HG03520 (cell line): ENCODE data around the gene ITPKB.
"Not testable (repeated sequence)": the region's sequence is repeated elsewhere in the genome, so short reads cannot be mapped to it uniquely, and the experiment has no call there.

ENCODE experiments used
- ATAC-seq: cut with Tn5 transposase; IDR thresholded peaks from one replicate; pipeline ENCODE4 v1.9.1; 2021; ENCODE audit warnings: mild to moderate bottlenecking, moderate library complexity; ENCODE audit not compliant: unreplicated experiment

The ITPKB gene

GRCh38 chr1:226627050-226627755, 111.9 kb downstream of the ITPKB start:
- ATAC-seq = no peak

DNA sequence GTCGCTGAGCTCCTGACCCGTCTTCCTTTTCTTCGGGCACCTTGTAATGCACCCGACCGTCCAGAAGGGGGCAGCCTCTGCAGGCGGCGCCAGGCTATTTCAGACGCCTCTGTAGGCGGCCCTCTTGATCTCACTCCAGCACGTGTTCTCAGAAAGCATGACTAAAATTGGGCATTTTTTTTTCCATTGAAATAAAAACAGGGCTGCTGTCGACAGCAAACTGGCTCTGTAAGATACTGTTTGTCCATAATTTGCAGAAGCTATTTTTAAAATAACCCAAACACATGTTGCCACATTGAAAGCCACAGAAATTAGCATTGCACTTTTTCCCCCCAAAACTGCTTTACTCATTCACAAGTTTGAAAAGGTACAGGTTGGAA, 112.5 kb downstream of the ITPKB start:
- peak; percentile 81 for ATAC-seq

- peak; percentile 11 for ATAC-seq
Observed at GRCh38 chr1:226625832-226626576, 113.1 kb downstream of the ITPKB start.

GRCh38 chr1:226625326-226625725, 113.8 kb downstream of the ITPKB start:
- ATAC-seq = no peak

DNA sequence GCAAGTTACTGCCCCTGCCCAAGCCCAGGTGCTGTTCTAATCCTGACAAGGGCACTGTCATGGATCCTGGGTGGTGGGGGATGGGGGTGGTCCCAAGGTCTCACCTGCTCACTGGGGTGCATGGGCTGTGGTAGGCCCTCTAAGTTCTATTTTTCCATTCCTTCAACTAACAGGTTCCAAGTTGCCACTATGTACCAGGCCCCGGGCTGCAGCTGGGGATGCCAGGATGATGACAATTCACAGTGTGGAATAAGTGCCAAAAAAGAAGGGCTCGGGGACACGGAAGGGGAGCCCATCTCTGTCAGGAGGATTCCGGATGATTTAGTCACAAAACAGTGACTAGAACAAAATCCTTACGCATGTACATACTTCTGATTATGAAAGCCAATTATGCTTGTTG, 114.6 kb downstream of the ITPKB start:
- ATAC-seq = no peak

DNA sequence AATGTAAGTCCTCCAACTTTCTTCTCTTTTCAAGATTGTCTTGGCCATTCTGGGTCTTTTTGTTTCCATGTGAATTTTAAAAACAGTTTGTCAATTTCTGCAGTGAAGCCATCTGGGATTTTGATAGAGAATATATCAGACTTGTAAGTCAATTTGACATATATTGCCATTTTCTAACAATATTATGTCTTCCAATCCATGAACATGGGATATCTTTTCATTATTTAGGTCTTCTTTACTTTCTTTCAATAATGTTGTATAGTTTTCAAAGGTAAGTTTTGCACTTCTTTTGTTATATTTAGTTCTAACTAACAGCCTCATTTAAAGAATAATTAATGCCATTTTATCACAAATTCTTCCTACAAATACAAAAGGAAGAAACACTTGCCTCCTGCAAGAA, 117.1 kb downstream of the ITPKB start:
- ATAC-seq = no peak

DNA sequence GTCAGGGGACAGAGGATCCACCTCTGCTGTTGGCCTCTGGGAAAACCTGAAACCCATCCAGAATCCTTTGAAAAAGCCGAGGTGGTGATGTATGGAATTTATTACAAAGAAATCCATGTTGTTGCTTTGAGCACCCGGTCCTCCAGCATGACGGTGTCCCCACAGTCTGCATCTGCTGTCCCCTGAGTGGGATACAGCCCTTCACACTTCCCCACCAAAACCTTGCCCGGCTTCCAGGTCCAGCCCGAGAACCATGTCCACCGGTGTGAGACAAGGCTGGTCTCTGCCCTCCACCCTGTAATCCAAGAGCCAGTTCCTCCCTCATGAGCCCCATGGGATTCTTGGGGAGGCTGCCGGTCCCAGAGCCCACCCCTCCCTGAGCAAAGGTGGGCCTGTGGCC, 120.1 kb downstream of the ITPKB start:
- no peak for ATAC-seq

GRCh38 chr1:226618380-226618779, 120.7 kb downstream of the ITPKB start:
- ATAC-seq = no peak

DNA sequence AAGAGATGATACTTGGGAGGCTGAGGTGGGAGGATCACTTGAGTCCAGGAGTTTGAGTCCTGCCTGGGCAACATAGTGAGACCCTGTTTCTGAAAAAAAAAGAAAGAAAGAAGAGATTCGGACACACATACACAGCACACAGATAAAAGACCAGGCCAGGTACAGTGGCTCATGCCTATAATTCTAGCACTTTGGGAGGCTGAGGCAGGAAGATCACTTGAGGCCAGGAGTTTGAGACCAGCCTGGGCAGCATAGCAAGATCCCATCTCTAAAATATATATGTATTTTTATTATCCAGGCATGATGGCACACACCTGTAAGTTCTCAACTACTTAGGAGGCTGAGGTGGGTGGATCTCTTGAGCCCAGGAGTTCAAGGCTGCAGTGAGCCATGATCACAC, 121.4 kb downstream of the ITPKB start:
- not testable (repeated sequence) for ATAC-seq

DNA sequence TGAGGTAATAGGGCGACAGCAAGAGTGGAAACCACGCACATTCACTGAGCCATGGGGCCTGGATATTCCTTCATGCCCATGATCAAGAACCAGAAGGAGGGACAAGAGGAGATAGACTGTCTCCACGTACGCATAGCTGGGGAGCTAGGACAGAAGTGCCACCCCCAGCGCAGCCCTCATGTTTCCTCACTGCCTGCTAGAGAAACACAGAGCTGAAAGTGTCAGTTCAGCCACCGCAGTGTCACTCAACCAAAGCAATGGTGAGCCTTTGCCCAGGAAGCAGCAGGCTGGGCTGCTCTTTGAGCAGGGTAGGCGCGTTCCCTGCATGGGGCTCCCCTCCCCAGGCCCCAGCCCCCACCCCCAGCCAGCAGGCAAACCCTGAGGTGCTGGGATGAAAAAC, 122.0 kb downstream of the ITPKB start:
- no peak for ATAC-seq

- no peak for ATAC-seq
Observed at GRCh38 chr1:226616636-226617035, 122.4 kb downstream of the ITPKB start.

GRCh38 chr1:226615876-226616275, 123.2 kb downstream of the ITPKB start:
- ATAC-seq = no peak

DNA sequence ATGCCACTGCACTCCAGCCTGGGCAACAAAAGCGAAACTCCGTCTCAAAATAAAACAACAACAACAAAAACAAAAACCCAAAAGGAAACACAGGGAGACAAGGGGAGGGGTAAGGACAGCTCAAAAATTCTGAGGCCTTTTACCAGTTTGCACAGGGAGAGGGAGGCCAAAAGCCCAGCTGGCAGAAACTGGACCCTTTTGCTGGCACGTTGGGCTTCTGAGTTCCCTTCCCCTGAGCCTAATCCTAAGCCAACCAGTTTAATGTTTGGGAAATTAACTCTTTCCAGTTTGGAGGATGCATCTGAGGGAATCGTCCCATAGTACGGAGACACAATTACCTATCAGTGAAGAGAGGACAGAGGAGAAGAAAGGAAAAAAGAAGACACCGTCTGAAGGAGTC, 127.1 kb downstream of the ITPKB start:
- ATAC-seq = not testable (repeated sequence)

DNA sequence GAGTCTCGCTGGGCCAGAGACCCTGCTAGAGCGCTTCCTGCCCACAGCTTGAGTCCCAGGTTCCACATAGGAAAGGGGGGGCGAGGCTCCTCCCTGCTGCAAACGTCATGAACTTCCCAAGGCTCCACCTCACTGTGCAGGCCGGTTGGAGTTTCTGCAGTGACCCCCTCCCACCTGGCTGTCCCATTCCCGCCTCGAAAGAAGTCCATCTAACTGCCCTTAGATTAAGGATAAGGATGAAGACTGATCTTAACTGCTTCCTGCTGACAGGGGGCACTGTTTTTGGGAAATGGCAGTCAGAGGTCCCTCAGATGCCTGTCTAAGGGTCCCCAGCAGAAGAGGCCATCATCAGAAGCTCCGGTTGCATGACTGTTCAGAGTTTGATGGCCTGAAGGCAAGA, 127.8 kb downstream of the ITPKB start:
- no peak for ATAC-seq

DNA sequence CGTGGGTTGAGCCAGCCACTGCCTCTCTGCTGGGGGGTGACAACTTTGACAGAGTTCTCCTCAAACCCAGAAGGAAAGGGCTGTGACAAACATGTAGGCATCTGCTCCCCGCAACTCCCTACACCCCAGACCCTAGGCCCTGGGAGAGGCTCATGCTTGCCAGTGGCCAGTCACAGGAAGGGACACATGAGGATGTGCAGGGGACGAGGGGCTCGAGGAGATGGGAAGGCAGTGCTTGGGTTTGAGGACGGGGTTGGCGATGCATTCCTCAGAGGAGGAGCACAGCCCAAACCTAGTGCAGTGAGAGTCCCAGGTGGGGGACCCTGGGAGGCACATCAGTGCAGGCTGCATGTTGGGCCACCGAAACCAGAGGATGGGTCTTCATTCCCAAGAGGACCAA, 128.4 kb downstream of the ITPKB start:
- ATAC-seq = no peak

GRCh38 chr1:226609836-226610455, 129.1 kb downstream of the ITPKB start:
- ATAC-seq = no peak

DNA sequence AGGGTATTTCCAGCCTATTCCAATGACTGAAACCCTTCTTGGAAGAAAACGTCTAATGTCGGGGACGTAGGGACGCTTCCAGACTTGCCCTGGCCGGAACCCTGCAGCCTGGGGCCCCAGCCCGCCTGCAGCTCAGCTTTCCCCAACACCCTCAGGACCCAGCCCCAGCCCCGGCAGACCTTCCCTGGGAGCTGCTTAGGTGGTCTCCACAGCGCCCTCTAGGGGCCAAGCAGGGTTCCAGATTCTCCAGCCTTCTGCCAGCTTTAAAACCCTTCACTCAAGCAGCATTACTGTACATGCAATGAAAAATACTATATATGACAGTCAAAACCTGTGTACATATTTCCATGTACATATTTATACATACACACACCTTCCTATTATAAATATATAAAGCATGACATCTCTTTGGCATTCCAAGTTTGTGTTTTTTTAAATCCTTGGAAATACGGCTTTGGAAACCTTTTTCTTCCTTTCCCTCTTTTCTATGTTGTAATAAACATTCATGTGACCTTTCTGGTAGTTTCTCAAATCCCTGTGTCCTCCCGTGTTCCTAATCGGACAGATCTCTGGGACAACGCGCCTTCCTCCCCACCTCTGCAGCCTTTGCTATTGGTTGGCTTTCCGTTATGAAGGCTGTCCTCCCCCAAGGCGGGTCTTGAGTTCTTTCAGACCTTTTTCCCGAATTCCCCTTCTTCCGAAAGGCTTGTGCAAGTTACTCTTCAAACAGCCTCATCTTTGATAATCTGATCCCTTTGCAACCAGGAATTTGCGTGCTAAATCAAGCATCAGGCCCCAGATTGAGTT, 130.2 kb downstream of the ITPKB start:
- peak; percentile 55 for ATAC-seq

- no peak for ATAC-seq
Observed at GRCh38 chr1:226607821-226608220, 131.3 kb downstream of the ITPKB start.

GRCh38 chr1:226607268-226607660, 131.8 kb downstream of the ITPKB start:
- no peak for ATAC-seq

GRCh38 chr1:226606311-226607267, 132.5 kb downstream of the ITPKB start:
- ATAC-seq = no peak
